Ishikawa (cell line): ENCODE results near the gene ZNF343.

Source experiments
- CEBPB ChIP-seq: IDR thresholded peaks from 2 replicates; pipeline ENCODE4 v1.6.1; 2012
- CREB1 ChIP-seq: IDR thresholded peaks from 2 replicates; pipeline ENCODE4 v1.6.1; 2012; ENCODE audit warnings: low read depth
- EGR1 ChIP-seq: IDR thresholded peaks from 2 replicates; pipeline ENCODE4 v1.6.1; 2012
- EP300 ChIP-seq: IDR thresholded peaks from 2 replicates; pipeline ENCODE4 v1.6.1; 2012; ENCODE audit warnings: borderline replicate concordance
- FOXM1 ChIP-seq: IDR thresholded peaks from 2 replicates; pipeline ENCODE4 v1.6.1; 2012; ENCODE audit warnings: low read depth, borderline replicate concordance
- MAX ChIP-seq: IDR thresholded peaks from 2 replicates; pipeline ENCODE4 v1.6.1; 2012
- NFIC ChIP-seq: IDR thresholded peaks from 2 replicates; pipeline ENCODE4 v1.6.1; 2012
- RAD21 ChIP-seq: IDR thresholded peaks from 2 replicates; pipeline ENCODE4 v1.6.1; 2012; ENCODE audit warnings: low read depth
- REST ChIP-seq: IDR thresholded peaks from 2 replicates; pipeline ENCODE4 v1.6.1; 2012; ENCODE audit warnings: low read depth, mild to moderate bottlenecking
- TAF1 ChIP-seq: IDR thresholded peaks from 2 replicates; pipeline ENCODE4 v1.6.1; 2012; ENCODE audit warnings: low read depth, mild to moderate bottlenecking
- TCF12 ChIP-seq: IDR thresholded peaks from 2 replicates; pipeline ENCODE4 v1.6.1; 2012; ENCODE audit warnings: low read depth
- TEAD4 ChIP-seq: IDR thresholded peaks from 2 replicates; pipeline ENCODE4 v1.6.1; 2012
- USF1 ChIP-seq: IDR thresholded peaks from 2 replicates; pipeline ENCODE4 v1.6.1; 2012
- YY1 ChIP-seq: IDR thresholded peaks from 2 replicates; pipeline ENCODE4 v1.6.1; 2012; ENCODE audit warnings: low read depth
- ZBTB7A ChIP-seq: IDR thresholded peaks from 2 replicates; pipeline ENCODE4 v1.6.1; 2012; ENCODE audit warnings: low read depth

Gene ZNF343

GRCh38 chr20:2515203-2515602, 6.5 kb upstream of the ZNF343 start:
- TF ChIP-seq MAX (no peak), EGR1 (no peak), TEAD4 (no peak), CEBPB (no peak), FOXM1 (no peak), ZBTB7A (no peak), NFIC (no peak), YY1 (no peak), TCF12 (no peak), CREB1 (no peak), TAF1 (no peak), RAD21 (no peak), EP300 (no peak), USF1 (no peak), REST (no peak)

GRCh38 chr20:2509794-2510193, 1.1 kb upstream of the ZNF343 start:
- TF ChIP-seq EGR1 (no peak), TEAD4 (no peak), FOXM1 (no peak), NFIC (no peak), YY1 (no peak), MAX (no peak), RAD21 (no peak), USF1 (no peak), ZBTB7A (no peak), REST (no peak), EP300 (no peak), CREB1 (no peak), CEBPB (no peak), TAF1 (no peak), TCF12 (no peak)

- no peak for TF ChIP-seq NFIC
- no peak for TF ChIP-seq TCF12
- no peak for TF ChIP-seq TEAD4
- TF ChIP-seq EGR1: no peak
- no peak for TF ChIP-seq USF1
- TF ChIP-seq REST: no peak
These were observed 710 bp upstream of the ZNF343 start for GRCh38 chr20:2509468-2509781.

- TF ChIP-seq CEBPB (no peak), REST (no peak), MAX (no peak), TAF1 (no peak), TCF12 (no peak)
These were observed 662 bp downstream of the ZNF343 start for GRCh38 chr20:2507875-2508630.
